ENCODE results near the gene STX8. TPM values are rescaled to one million over a fixed set of nuclear protein-coding genes. Genes with fewer than 3 reads are reported as not detected.

STX8 gene
- total RNA-seq, 1 experiment from 2014 or later, result 50.3 TPM

- TF ChIP-seq REST (IDR thresholded peaks at IDR 0.05; ENCODE audit: insufficient read depth in 1 of 2, low read depth in 2 of 2, low read length in 1 of 2) (no peak), SIN3A (IDR thresholded peaks at IDR 0.05; ENCODE audit: borderline replicate concordance, insufficient read depth, low read depth, low read length) (no peak), POLR2AphosphoS5 (IDR thresholded peaks at IDR 0.05; ENCODE audit: low read depth, low read length) (no peak), TCF7L2 (IDR thresholded peaks at IDR 0.05; ENCODE audit: low read depth, low read length) (no peak), CTCF (IDR thresholded peaks at IDR 0.05) (no peak)
- in situ Hi-C loops (cut with HindIII; ENCODE audit: low pct_unique_long_range_greater_than_20kb, low sequenced_read_pairs), result no loop called here
- Histone ChIP-seq H3K27ac (ENCODE audit: low read length) (0 out of 2 replicates have a peak overlapping the region, but pooled peaks have one; percentile 3), H3K4me1 (ENCODE audit: control insufficient read depth, insufficient read depth, low read length) (no peaks in the 10 kb centered on the region), H3K4me3 (ENCODE audit: low read depth in 2 of 2, low read length in 2 of 2) (no peak overlapping the region), H3K36me3 (ENCODE audit: control insufficient read depth, insufficient read depth, low read length) (no peaks in the 10 kb centered on the region), H3K9me3 (ENCODE audit: control insufficient read depth, insufficient read depth, low read depth, low read length) (no peaks in the 10 kb centered on the region), H3K27me3 (ENCODE audit: control insufficient read depth, insufficient read depth, low read length) (no peaks in the 10 kb centered on the region)
- intact Hi-C loops (cut with micrococcal nuclease; ENCODE audit: unreplicated experiment), result no loop called here
- CTCF ChIA-PET, result no interaction called here
- POLR2A ChIA-PET, result no interaction called here
- DNase-seq (ENCODE audit: low read depth, low spot score) (peak; percentile 17), ATAC-seq (no peak)
- BruUV-seq (replicated peaks), result no TSS peak
Measured at GRCh38 chr17:9307313-9307998, 268.2 kb downstream of the STX8 start.

GRCh38 chr17:9306086-9306485 is 269.5 kb downstream of the STX8 start:
- in situ Hi-C loops (cut with HindIII; ENCODE audit: low pct_unique_long_range_greater_than_20kb, low sequenced_read_pairs) (no loop called here), intact Hi-C loops (cut with micrococcal nuclease; ENCODE audit: unreplicated experiment) (no loop called here)
- ChIA-PET CTCF (no interaction called here), POLR2A (no interaction called here)
- H3K9me3 ChIP-seq (ENCODE audit: control insufficient read depth, insufficient read depth, low read depth, low read length), result no peaks in the 10 kb centered on the region
- BruUV-seq (replicated peaks), result no TSS peak
- H3K27me3 ChIP-seq (ENCODE audit: control insufficient read depth, insufficient read depth, low read length), result no peaks in the 10 kb centered on the region
- no peak overlapping the region for H3K27ac ChIP-seq (ENCODE audit: low read length)
- DNase-seq (ENCODE audit: low read depth, low spot score) (no peak), ATAC-seq (no peak)
- no peak for TF ChIP-seq TCF7L2 (IDR thresholded peaks at IDR 0.05; ENCODE audit: low read depth, low read length)
- no peak for TF ChIP-seq CTCF (IDR thresholded peaks at IDR 0.05)
- TF ChIP-seq POLR2AphosphoS5 (IDR thresholded peaks at IDR 0.05; ENCODE audit: low read depth, low read length), result no peak
- no peak for TF ChIP-seq SIN3A (IDR thresholded peaks at IDR 0.05; ENCODE audit: borderline replicate concordance, insufficient read depth, low read depth, low read length)
- no peak for TF ChIP-seq REST (IDR thresholded peaks at IDR 0.05; ENCODE audit: insufficient read depth in 1 of 2, low read depth in 2 of 2, low read length in 1 of 2)
- no peaks in the 10 kb centered on the region for H3K36me3 ChIP-seq (ENCODE audit: control insufficient read depth, insufficient read depth, low read length)
- H3K4me3 ChIP-seq (ENCODE audit: low read depth in 2 of 2, low read length in 2 of 2), result no peak overlapping the region
- no peaks in the 10 kb centered on the region for H3K4me1 ChIP-seq (ENCODE audit: control insufficient read depth, insufficient read depth, low read length)
